NCI-H187 (cell line): ENCODE results near the gene HBZ.
A peak's percentile ranks its signal among the peaks of the same experiment; 100 is the strongest.
"Not testable (repeated sequence)": the region's sequence is repeated elsewhere in the genome, so short reads cannot be mapped to it uniquely, and the experiment has no call there.

Experiments used
- DNase-seq, 2 experiments: peaks; one replicate each; lab custom pipeline; 2025; lab: John Stamatoyannopoulos, UW

Gene HBZ

DNA sequence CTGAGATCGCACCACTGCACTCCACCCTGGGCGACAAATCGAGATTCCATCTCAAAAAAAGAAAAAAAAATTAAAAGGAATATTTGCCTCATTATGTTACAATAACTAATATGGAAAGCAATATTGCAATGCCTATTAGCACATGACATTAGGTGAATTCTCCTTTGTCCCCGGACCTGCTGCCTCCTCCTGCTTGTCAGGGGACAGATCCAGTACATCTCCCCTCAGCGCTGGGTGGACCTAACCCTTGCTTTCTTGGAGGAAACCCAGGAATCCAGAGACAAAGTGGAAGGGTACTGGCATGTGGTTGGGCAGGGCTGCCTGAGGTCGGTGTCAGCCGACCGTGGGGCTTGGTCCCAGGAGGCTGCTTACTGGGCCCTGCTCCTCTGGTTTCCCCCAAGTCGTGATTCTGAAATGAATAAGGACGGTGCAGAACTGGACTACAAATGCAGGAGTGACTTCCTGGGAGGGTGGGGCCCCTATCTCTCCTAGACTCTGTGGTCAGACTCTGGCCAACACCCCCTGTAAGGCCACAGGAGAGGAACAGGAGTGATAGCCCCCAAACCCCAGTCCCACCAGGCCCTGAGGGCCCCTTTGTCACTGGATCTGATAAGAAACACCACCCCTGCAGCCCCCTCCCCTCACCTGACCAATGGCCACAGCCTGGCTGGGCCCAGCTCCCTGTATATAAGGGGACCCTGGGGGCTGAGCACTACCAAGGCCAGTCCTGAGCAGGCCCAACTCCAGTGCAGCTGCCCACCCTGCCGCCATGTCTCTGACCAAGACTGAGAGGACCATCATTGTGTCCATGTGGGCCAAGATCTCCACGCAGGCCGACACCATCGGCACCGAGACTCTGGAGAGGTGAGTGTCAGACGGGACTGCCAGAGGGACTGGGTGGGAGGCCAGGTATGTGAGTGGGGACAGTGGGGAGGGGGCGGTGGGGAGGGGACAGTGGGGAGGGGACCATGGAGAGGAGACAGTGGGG lies at the start of gene HBZ:
Gene HBZ (plus strand): TSS at position 504 of the 988 bp plus-strand sequence. CDS start 266 bp downstream, at position 770.
- no peak for DNase-seq

GRCh38 chr16:104355-104754 lies 48.1 kb upstream of the HBZ start:
- DNase-seq = no peak

DNA sequence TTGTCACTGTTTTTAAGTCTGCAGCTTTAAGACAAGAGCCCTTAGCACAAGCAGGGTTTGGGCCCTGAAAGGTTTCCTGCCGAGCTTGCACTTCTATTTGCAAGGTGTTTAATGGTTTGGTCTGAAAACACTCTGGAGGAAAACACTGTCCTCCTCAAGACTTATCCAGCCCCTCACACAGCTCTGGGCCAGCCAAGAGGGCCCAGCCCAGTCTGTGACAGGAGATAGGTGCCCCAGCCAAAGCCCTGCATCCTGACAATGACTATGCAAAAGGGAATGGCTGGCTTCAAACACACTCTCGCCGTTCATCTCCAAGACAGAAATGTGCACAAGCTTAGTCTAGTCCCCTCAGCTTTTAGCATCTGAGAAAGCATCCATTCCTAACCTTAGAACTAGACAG lies 47.5 kb upstream of the HBZ start:
- DNase-seq = no peak

DNA sequence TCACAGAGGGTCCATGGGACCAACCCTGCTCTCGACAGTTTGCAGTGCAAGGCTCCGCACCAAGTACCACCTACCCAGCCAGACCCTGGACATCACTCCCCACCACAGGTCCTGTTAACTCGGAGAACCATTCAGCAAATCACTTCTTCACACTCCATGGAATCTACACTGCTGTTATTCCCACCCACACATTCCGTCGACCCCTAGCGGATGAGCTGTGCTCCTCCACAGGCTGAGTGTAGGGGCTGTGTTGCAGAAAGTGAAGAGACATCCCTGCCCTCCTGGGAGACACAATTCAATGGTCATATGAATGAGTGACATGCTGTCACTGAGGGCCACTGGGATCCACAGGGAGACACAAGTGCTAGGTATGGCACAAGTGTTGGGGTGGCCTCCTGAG lies 46.9 kb upstream of the HBZ start:
- no peak for DNase-seq

DNA sequence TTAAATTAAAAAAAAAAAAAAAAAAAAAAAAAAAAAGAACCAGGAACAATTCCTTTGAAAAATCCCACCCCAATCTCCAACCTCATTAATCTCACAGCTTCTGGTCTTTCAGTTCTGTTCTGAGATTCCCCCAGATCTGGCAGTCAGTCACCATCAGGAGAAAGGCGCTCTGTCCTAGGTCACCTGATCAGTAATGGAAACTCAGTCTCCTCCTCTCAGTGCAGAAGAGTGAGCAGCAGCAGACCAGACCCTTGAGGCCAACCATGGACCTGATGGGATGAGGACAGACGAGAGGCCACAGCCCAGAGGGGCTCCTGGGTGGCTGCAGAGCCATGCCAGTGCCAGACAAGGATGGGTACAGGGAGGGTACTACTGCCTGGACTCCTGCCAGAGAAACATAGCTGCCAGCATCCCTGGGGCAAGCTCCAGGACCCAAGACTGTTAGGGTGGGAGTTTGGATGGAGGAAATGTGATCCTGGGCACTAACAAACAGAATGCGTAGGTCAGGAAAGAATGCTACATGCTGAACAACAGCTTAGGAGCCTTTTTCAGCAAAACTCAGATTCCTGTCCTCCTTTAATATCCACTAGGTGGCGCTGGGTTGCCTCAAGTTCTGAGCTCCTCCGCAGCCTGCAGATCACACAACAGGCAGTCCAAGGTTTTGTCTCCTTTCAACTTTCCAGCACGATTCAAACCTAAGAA lies 45.7 kb upstream of the HBZ start:
- DNase-seq = peak; percentile 31 to 80

- no peak for DNase-seq
These were observed 40.1 kb upstream of the HBZ start for GRCh38 chr16:112153-112840.

DNA sequence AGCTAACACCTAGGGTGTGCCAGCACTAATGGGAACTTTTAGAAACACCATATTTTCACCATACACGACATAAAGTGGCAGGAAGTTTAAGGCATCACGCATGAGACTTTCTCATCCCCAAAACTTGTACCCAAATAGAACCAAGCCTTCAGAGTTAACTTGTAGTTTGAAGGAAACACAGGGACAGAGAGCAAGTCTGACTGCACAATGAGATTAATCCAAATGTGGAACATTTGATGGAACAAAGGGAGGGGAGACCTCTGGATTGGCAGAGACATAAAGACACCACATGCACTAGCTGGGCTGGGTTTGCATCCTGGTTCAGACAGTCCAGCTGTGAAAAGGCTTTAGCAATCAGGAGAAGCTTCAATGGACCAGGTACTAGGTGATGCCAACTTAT lies 38.1 kb upstream of the HBZ start:
- DNase-seq = no peak

DNA sequence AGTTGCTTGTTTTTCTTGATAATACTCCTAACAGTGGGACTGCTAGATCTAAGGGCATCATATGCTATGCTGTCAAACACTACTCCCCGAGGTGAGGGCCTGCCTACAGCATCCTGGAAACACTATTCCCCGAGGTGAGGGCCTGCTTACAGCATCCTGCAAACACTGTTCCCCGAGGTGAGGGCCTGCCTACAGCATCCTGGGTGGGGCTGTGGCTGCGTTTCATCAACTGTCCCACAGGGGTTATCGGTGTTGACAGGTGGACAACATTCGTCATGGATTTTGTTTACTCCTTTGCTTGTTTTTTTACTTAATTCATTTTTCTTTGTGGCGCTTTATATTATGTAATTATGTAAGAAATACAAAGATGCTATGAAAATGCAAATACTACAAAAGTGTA lies 36.4 kb upstream of the HBZ start:
- DNase-seq = no peak

GRCh38 chr16:117379-118365 lies 34.8 kb upstream of the HBZ start:
- DNase-seq = peak; percentile 70 to 82

GRCh38 chr16:118857-119256 lies 33.6 kb upstream of the HBZ start:
- DNase-seq = peak in 1 of 2 experiments; percentile 28

DNA sequence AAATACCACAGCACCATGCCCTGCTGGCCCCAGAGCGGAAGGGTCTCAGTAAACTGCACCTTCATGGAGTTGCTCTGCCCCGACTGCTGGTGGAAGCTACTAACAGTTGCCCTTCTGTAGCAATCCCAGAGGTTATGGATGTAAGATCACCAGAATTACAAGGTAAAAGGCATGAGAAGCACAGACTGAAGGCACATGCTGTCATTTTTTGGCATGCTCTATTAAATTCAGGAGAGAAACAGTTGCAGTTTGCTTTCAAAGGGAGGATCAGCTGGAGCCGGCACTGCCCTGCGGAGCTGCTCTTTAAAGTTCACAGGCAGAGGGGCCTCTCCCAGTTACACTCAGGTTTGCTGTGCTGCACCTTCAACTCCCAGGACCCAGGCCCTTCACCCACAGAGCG lies 33.1 kb upstream of the HBZ start:
- DNase-seq = no peak

DNA sequence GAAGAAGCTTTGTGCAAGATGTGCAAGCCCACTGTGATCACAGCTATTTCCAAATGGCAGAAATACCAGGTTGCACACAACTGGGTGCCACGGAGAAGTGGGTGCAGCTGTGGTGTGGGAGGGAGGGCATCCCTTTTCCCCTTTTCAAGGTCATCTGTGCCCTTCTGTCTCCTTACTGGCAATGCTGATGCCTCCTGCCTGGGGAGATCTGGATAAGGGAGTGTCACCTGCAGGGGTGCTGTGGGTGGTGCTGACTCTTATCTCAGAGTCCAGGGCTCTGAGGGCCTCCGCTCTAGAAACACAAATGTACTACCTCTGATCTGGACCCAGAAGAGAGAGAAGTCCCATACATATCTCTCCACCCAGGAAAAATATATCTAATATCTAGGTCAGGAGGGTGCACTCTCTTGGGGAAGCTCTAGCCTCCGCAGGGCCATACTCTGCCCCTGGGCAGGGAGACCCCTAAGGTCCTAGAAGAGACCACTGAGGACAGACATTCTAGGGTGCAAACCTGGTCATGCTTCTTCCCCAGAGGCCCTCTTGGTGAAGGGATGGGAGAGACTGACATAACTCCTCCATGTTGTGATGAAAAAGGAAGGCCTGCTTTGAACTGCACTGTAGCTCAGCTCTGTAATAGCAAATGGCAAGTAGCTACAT lies 32.5 kb upstream of the HBZ start:
- DNase-seq = no peak

GRCh38 chr16:120756-121155 lies 31.7 kb upstream of the HBZ start:
- DNase-seq = no peak

GRCh38 chr16:122361-122760 lies 30.1 kb upstream of the HBZ start:
- DNase-seq = no peak

DNA sequence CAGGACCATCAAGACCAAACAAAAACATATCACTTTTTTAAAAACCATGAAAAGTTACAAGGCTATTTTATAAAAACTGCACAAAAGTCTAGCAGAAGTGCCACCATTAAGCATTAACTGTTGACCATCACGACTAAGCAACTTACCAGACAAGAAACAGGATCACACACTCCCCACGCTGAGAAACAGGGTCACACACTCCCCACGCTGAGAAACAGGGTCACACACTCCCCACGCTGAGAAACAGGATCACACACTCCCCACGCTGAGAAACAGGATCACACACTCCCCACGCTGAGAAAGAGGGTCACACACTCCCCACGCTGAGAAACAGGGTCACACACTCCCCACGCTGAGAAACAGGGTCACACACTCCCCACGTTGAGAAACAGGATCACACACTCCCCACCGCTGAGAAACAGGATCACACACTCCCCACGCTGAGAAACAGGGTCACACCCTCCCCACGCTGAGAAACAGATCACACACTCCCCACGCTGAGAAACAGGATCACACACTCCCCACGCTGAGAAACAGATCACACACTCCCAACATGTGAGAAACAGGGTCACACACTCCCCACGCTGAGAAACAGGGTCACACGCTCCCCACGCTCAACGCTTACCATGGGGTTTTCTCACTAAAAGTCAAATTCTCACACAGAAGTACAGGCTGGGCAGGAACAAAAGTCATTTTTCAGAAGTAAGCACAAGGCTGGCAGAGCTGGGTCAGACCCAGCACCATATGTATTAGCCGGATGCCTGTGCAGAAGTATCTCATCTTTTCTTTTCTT lies 28.7 kb upstream of the HBZ start:
- not testable (repeated sequence) for DNase-seq

- DNase-seq = no peak
These were observed 27.4 kb upstream of the HBZ start for GRCh38 chr16:125011-125410.

GRCh38 chr16:129075-129474 lies 23.4 kb upstream of the HBZ start:
- DNase-seq = no peak

GRCh38 chr16:130533-131173 lies 21.8 kb upstream of the HBZ start:
- no peak for DNase-seq

DNA sequence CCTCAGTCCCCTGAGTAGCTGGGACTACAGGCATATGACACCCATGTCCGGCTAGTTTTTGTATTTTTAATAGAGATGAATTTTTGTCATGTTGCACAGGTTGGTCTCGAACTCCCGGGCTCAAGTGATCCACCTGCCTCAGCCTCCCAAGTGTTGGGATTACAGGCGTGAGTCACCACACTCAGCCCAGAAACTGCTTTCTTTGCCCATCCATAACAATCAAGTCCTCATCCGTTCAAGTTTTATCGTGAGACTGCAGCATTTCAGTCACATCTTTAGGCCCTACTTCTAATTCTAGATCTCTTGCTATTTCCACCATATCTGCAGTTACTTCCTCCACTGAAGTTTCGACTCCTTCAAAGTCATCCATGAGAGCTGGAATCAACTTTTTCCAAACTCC lies 20.3 kb upstream of the HBZ start:
- DNase-seq = no peak
